WERI-Rb-1 (cell line): Measurements from ENCODE around the gene WDR27.
A peak's percentile ranks its signal among the peaks of the same experiment; 100 is the strongest.

Experiments used
- DNase-seq: peaks from one replicate; pipeline ENCODE4 v3.0.0-alpha.2; 2020
- H3K27ac ChIP-seq: fragments of 250-450 bp; sonication (Bioruptor Pico); 2 replicates; pipeline ENCODE4 v1.5.1; 2020; ENCODE audit warnings: mild to moderate bottlenecking, moderate library complexity
- H3K27me3 ChIP-seq: fragments of 250-450 bp; sonication (Bioruptor Pico); 2 replicates; pipeline ENCODE4 v1.5.1; 2021; ENCODE audit warnings: mild to moderate bottlenecking, low read depth, moderate library complexity; ENCODE audit not compliant: insufficient read depth, severe bottlenecking
- H3K36me3 ChIP-seq: fragments of 250-450 bp; sonication (Bioruptor Pico); 2 replicates; pipeline ENCODE4 v1.5.1; 2020; ENCODE audit warnings: mild to moderate bottlenecking, moderate library complexity
- H3K4me3 ChIP-seq: 2 replicates; pipeline ENCODE4 v1.5.1; 2011; ENCODE audit warnings: low read depth, mild to moderate bottlenecking, control low read depth, low read length
- H3K9me3 ChIP-seq: fragments of 250-450 bp; sonication (Bioruptor Pico); 2 replicates; pipeline ENCODE4 v1.5.1; 2021; ENCODE audit warnings: mild to moderate bottlenecking, moderate library complexity; ENCODE audit not compliant: severe bottlenecking
- TF ChIP-seq, protein P1 (sequence below): IDR thresholded peaks from 2 replicates; pipeline ENCODE4 v1.5.1; 2011; ENCODE audit warnings: low read depth, mild to moderate bottlenecking, control low read depth, inconsistent platforms, low read length

Gene WDR27

DNA sequence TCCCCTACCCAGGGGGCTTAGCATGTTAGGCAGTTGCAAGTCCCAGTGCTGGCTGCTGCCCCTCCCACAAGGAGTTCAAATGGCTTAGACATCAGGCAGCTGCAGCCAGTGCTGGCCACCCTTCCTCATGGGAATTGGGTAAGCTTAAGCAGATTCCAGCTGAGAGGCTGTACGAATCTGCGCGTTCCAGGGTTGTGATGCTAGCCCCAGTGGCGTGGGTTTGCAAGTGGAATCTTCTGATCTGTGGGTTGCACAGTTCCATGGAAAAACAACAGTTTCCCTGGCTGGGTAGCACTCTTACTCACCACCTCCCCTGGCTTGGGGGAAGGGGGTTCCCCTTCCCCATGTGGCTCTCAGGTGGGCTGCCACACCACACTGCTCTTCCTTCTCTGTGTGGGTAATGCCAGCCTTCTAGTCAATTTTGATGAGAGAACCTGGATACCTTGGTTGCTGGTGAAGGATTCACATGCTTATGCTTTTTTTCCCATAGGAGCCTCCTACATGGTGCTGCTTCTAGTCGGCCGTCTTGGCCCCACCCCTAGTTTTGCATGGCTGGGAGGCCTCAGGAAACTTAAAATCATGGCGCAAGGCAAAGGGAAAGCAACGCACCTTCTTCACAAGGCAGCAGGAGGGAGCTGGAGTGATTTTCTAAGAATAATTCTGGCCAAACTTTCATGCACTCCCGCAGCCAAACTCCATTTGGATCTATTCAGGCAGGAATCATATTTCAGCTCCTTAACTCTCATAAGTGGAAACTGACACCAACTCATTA lies 36.6 kb upstream of the WDR27 start:
- H3K9me3 ChIP-seq = no peaks in the 10 kb centered on the region
- no peak overlapping the region for H3K4me3 ChIP-seq
- peak; percentile 50 for DNase-seq
- H3K36me3 ChIP-seq = no peaks in the 10 kb centered on the region
- no peaks in the 10 kb centered on the region for H3K27me3 ChIP-seq
- H3K27ac ChIP-seq = no peak overlapping the region
- TF ChIP-seq, protein P1, sequence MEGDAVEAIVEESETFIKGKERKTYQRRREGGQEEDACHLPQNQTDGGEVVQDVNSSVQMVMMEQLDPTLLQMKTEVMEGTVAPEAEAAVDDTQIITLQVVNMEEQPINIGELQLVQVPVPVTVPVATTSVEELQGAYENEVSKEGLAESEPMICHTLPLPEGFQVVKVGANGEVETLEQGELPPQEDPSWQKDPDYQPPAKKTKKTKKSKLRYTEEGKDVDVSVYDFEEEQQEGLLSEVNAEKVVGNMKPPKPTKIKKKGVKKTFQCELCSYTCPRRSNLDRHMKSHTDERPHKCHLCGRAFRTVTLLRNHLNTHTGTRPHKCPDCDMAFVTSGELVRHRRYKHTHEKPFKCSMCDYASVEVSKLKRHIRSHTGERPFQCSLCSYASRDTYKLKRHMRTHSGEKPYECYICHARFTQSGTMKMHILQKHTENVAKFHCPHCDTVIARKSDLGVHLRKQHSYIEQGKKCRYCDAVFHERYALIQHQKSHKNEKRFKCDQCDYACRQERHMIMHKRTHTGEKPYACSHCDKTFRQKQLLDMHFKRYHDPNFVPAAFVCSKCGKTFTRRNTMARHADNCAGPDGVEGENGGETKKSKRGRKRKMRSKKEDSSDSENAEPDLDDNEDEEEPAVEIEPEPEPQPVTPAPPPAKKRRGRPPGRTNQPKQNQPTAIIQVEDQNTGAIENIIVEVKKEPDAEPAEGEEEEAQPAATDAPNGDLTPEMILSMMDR = no peak

DNA sequence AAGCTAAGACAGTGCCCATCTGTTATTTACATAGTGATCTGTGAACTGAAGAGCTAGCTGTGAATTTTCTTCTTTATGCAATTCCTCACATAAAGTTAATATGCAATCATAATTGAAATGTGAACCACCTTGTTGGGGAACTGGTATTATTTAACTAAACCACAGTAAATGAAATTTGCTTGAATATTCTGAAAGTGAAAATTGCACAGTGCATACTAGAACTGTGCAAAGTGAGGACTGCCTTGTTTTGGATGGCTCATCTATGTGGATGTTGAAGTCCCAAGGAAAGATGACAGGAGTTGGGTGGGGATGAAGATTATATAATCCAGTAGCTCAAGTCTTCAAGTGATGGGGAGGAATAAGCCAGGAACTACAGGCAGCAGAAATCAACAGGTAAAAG lies 28.1 kb upstream of the WDR27 start:
- no peak overlapping the region for H3K27ac ChIP-seq
- H3K36me3 ChIP-seq = no peaks in the 10 kb centered on the region
- TF ChIP-seq, protein P1 = no peak
- H3K4me3 ChIP-seq = no peak overlapping the region
- no peaks in the 10 kb centered on the region for H3K27me3 ChIP-seq
- H3K9me3 ChIP-seq = no peaks in the 10 kb centered on the region
- DNase-seq = no peak

DNA sequence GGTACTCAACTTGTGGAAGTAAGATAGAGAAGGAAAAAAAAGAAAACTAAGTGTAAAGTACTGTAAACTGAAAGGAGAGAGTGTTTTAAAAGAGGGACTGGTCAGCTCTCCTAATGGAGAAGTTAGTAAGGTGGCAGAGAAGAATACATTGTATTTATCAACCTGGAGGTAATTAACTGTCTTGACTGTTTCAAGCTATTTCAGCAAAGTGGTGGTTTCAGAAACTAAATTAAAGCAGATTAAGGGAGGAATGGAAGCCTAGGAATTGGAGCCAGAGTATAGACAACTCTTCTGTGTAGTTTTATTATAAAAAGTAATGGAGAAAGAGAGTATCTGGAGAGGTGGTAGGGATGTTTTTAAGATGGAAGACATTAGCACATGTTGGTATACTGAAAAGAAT lies 25.1 kb upstream of the WDR27 start:
- no peaks in the 10 kb centered on the region for H3K9me3 ChIP-seq
- H3K4me3 ChIP-seq = no peak overlapping the region
- TF ChIP-seq, protein P1 = no peak
- H3K36me3 ChIP-seq = no peaks in the 10 kb centered on the region
- H3K27ac ChIP-seq = no peak overlapping the region
- H3K27me3 ChIP-seq = no peaks in the 10 kb centered on the region
- no peak for DNase-seq

DNA sequence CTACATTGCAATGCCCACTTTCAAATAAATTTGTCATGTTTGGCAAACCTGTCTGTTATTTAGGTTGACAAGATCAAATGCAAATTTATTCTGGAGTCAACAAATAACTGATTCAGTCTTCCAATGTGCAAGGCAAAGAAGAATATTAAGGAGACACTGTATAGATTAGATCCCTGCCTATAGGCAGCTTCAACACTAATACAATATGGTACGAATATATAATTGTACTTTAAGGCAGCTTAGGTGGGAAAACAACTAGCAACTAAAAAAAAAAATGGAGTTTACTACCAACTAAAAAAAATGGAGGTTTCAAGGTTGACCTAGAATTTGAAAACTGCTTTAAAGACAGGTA lies 24.2 kb upstream of the WDR27 start:
- TF ChIP-seq, protein P1 = no peak
- H3K4me3 ChIP-seq = peak overlapping the region; percentile 77; the same call in 1 of the 2 replicates
- no peaks in the 10 kb centered on the region for H3K27me3 ChIP-seq
- DNase-seq = no peak
- no peaks in the 10 kb centered on the region for H3K9me3 ChIP-seq
- H3K27ac ChIP-seq = peak overlapping the region; percentile 99
- no peaks in the 10 kb centered on the region for H3K36me3 ChIP-seq

DNA sequence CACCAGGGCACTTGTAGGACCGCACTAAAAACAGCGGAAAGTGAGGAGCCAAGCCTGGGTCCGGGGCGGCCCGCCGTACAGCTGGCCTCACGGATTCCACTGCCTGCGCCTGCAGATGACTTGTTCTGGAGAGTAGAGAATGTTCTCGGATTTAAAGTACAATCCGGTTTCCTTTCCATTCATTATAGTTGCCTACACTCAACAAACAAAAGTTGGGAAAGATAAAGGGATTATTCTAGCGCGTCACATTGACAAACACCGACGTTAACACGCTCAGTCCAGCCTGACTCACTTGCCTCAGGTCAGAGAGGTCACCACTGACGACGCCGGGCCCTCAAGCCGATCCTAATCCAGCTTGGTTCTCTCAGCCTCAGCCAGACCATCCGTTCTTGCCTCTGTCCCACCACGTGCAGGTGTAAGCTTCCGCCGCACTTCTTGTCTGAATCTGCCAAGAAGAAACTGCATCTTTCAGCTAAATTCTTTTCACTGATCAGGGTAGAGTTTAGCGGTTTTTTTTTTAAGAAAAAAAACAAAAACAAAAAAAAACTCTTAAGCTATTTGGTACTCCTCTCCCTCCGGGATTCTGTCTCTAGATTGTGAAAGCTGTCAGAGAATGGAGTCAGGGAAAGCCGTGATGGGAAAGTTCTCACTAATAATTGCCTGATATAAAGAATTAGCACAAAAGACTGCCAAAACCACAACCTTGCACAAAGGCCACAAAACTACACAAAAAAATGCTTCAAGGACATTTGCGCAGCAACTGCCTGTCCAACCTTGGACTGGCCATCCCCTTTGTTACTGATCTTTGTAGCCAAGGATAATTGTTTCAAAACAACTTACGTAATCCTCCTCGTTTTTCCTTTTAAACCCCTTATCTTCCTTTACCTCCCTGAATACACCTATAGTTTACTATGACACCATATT lies 23.6 kb upstream of the WDR27 start:
- Histone ChIP-seq H3K27me3 (no peaks in the 10 kb centered on the region), H3K4me3 (peak overlapping the region; percentile 77), H3K9me3 (no peaks in the 10 kb centered on the region), H3K27ac (peak overlapping the region; percentile 99), H3K36me3 (peaks cover 5% of the 10 kb centered on the region; the same call in 1 of the 2 replicates)
- peak; percentile 77 for DNase-seq
- TF ChIP-seq, protein P1 = no peak
